ENCODE data around the gene ERICH3.

GRCh38 chr1:74673351-74674111, at the start of gene ERICH3:
- TF ChIP-seq CTCF (conservative IDR thresholded peaks at IDR 0.05 in 1 of 2, IDR thresholded peaks at IDR 0.05 in 1 of 2; ENCODE audit: low read depth in 1 of 2, low read length in 2 of 2): no peak
- no peak for TF ChIP-seq EZH2 (IDR thresholded peaks at IDR 0.05; ENCODE audit: low read length, missing control alignments)
